Fibroblast of lung (primary cell): ENCODE results near the gene NHP2.

ENCODE experiments used
- CTCF ChIP-seq, 2 donors: IDR thresholded peaks in 1 of 2; conservative IDR thresholded peaks in 1 of 2; 1 replicate in 1 of 2; 2 replicates in 1 of 2; pipeline ENCODE4 v1.5.1; 2011 to 2012; ENCODE audit warnings: low read length in 2 of 2, control low read depth in 1 of 2, inconsistent platforms in 1 of 2, low read depth in 1 of 2, mild to moderate bottlenecking in 1 of 2
- EZH2 ChIP-seq: IDR thresholded peaks from 2 replicates; pipeline ENCODE4 v1.5.1; 2012; ENCODE audit warnings: low read length, control low read depth, mild to moderate bottlenecking; ENCODE audit errors: missing control alignments

GRCh38 chr5:178103612-178104011, 50.1 kb downstream of the NHP2 start:
- TF ChIP-seq CTCF (conservative IDR thresholded peaks at IDR 0.05 in 1 of 2, IDR thresholded peaks at IDR 0.05 in 1 of 2; ENCODE audit: low read depth in 1 of 2, low read length in 2 of 2) (no peak), EZH2 (no peak)
